Neural cell (in vitro differentiated cells): Measurements from ENCODE around the gene DENND1A. TPM values are rescaled to one million over a fixed set of nuclear protein-coding genes. Genes with fewer than 3 reads are reported as not detected.

Experiments
- H2AFZ ChIP-seq: fragments of 200-600, 300-800 bp; sonication (generic), shearing (Covaris generic); 2 replicates; pipeline ENCODE4 v1.6.0; 2014; ENCODE audit warnings: low read depth, mild to moderate bottlenecking, antibody characterized with exemption, low read length, moderate library complexity
- H3F3A ChIP-seq: fragments of 200-600 bp; shearing (Covaris generic); 2 replicates; pipeline ENCODE4 v1.6.1; 2016; ENCODE audit warnings: mild to moderate bottlenecking, moderate library complexity, mixed read lengths, antibody characterized with exemption, low read length; ENCODE audit not compliant: insufficient read depth, poor library complexity, severe bottlenecking
- H3K27ac ChIP-seq: fragments of 200-600, 300-800 bp; sonication (generic), shearing (Covaris generic); 2 replicates; pipeline ENCODE4 v1.5.1; 2014; ENCODE audit warnings: mild to moderate bottlenecking, low read length, moderate library complexity
- H3K27me3 ChIP-seq: fragments of 300-800, 200-600 bp; sonication (generic), shearing (Covaris generic); 2 replicates; pipeline ENCODE4 v1.6.0; 2014; ENCODE audit warnings: mild to moderate bottlenecking, low read depth, low read length, moderate library complexity; ENCODE audit not compliant: insufficient read depth
- H3K36me3 ChIP-seq: fragments of 300-800, 200-600 bp; sonication (generic), shearing (Covaris generic); 2 replicates; pipeline ENCODE4 v1.5.1; 2014; ENCODE audit warnings: mild to moderate bottlenecking, antibody characterized with exemption, low read length, moderate library complexity; ENCODE audit not compliant: insufficient read depth
- H3K4me2 ChIP-seq: fragments of 300-800, 200-600 bp; sonication (generic), shearing (Covaris generic); 2 replicates; pipeline ENCODE4 v1.6.0; 2014; ENCODE audit warnings: mild to moderate bottlenecking, low read length
- H3K4me3 ChIP-seq: fragments of 300-800, 200-600 bp; sonication (generic), shearing (Covaris generic); 2 replicates; pipeline ENCODE4 v1.5.1; 2014; ENCODE audit warnings: mild to moderate bottlenecking, low read length, moderate library complexity
- H3K79me2 ChIP-seq: fragments of 200-600 bp; shearing (Covaris generic); replicated peaks from 2 replicates; pipeline ENCODE4 v1.6.0; 2014; ENCODE audit warnings: mild to moderate bottlenecking, low read length, moderate library complexity; ENCODE audit not compliant: insufficient read depth
- H3K9ac ChIP-seq: fragments of 300-800, 200-600 bp; sonication (generic), shearing (Covaris generic); 2 replicates; pipeline ENCODE4 v1.6.1; 2016; ENCODE audit warnings: mild to moderate bottlenecking, low read length, mixed read lengths
- H3K9me2 ChIP-seq: fragments of 200-600 bp; shearing (Covaris generic); 2 replicates; pipeline ENCODE4 v1.6.1; 2016; ENCODE audit warnings: mild to moderate bottlenecking, low read length, mixed read lengths; ENCODE audit not compliant: insufficient read depth
- H3K9me3 ChIP-seq: fragments of 200-600, 300-800 bp; sonication (generic), shearing (Covaris generic); 2 replicates; pipeline ENCODE4 v1.6.1; 2016; ENCODE audit warnings: mild to moderate bottlenecking, mixed run types, low read length, moderate library complexity, mixed read lengths
- H4K20me1 ChIP-seq: fragments of 200-600 bp; shearing (Covaris generic); 2 replicates; pipeline ENCODE4 v1.6.1; 2016; ENCODE audit warnings: mild to moderate bottlenecking, mixed run types; ENCODE audit not compliant: insufficient read depth
- CTCF ChIP-seq: fragments of 450-650 bp; IDR thresholded peaks from 2 replicates; pipeline ENCODE4 v1.5.1; 2014; ENCODE audit warnings: antibody characterized with exemption, mild to moderate bottlenecking, moderate library complexity; ENCODE audit not compliant: poor library complexity, severe bottlenecking
- EP300 ChIP-seq: fragments of 450-650 bp; conservative IDR thresholded peaks from 2 replicates; pipeline ENCODE4 v1.6.1; 2014; ENCODE audit warnings: antibody characterized with exemption, mild to moderate bottlenecking, moderate library complexity; ENCODE audit not compliant: poor library complexity, severe bottlenecking
- EZH2 ChIP-seq: fragments of 200-600, 300-800 bp; shearing (Covaris generic), sonication (generic); IDR thresholded peaks from 2 replicates; pipeline ENCODE4 v1.6.1; 2014; ENCODE audit warnings: antibody characterized with exemption, low read length, borderline replicate concordance, mild to moderate bottlenecking; ENCODE audit not compliant: insufficient read depth, poor library complexity, severe bottlenecking
- MXI1 ChIP-seq: fragments of 450-650 bp; conservative IDR thresholded peaks from 2 replicates; pipeline ENCODE4 v1.6.1; 2014; ENCODE audit warnings: antibody characterized with exemption, mild to moderate bottlenecking; ENCODE audit not compliant: poor library complexity, severe bottlenecking
- POLR2AphosphoS5 ChIP-seq: IDR thresholded peaks from 2 replicates; pipeline ENCODE4 v1.6.1; 2012
- RAD21 ChIP-seq: fragments of 450-650 bp; conservative IDR thresholded peaks from 2 replicates; pipeline ENCODE4 v1.6.1; 2014; ENCODE audit warnings: antibody characterized with exemption, mild to moderate bottlenecking, moderate library complexity
- REST ChIP-seq: IDR thresholded peaks from 2 replicates; pipeline ENCODE4 v1.6.1; 2012; ENCODE audit warnings: borderline replicate concordance
- SMC3 ChIP-seq: fragments of 450-650 bp; conservative IDR thresholded peaks from 2 replicates; pipeline ENCODE4 v1.6.1; 2014; ENCODE audit warnings: antibody characterized with exemption, mild to moderate bottlenecking, moderate library complexity; ENCODE audit not compliant: poor library complexity
- TAF1 ChIP-seq: IDR thresholded peaks from 2 replicates; pipeline ENCODE4 v1.6.1; 2012; ENCODE audit warnings: low read depth
- polyA plus RNA-seq: library from polyadenylated mRNA; depleted of rRNA; stranded (reverse); fragments of >200 nt; gene quantifications from 2 replicates; pipeline ENCODE4 v1.2.3, GENCODE V29; 2014

The DENND1A gene
- polyA plus RNA-seq, 1 donor from 2014 or later = 2.3 TPM

GRCh38 chr9:123376218-123377071 is 553.5 kb downstream of the DENND1A start (continued):
- TF ChIP-seq CTCF = no peak

- Histone ChIP-seq H2AFZ (no peak overlapping the region), H3K9me3 (no peaks in the 10 kb centered on the region), H3F3A (no peaks in the 10 kb centered on the region), H4K20me1 (no peaks in the 10 kb centered on the region), H3K36me3 (no peaks in the 10 kb centered on the region), H3K9me2 (no peaks in the 10 kb centered on the region), H3K27me3 (no peaks in the 10 kb centered on the region), H3K79me2 (no peaks in the 10 kb centered on the region), H3K9ac (no peak overlapping the region), H3K4me2 (no peak overlapping the region), H3K27ac (no peak overlapping the region), H3K4me3 (no peak overlapping the region)
- TF ChIP-seq EP300 (no peak), SMC3 (no peak), CTCF (no peak), EZH2 (no peak), POLR2AphosphoS5 (no peak), TAF1 (no peak), RAD21 (no peak)
Observed at GRCh38 chr9:123375469-123376132, 554.3 kb downstream of the DENND1A start.

GRCh38 chr9:123373946-123374345 is 556.0 kb downstream of the DENND1A start:
- Histone ChIP-seq H3K27me3 (no peaks in the 10 kb centered on the region), H3K79me2 (no peaks in the 10 kb centered on the region), H3F3A (no peaks in the 10 kb centered on the region), H3K4me2 (no peak overlapping the region), H3K9me2 (no peaks in the 10 kb centered on the region), H4K20me1 (no peaks in the 10 kb centered on the region), H3K27ac (no peak overlapping the region), H3K36me3 (no peaks in the 10 kb centered on the region), H3K4me3 (no peak overlapping the region), H3K9me3 (no peaks in the 10 kb centered on the region), H2AFZ (no peak overlapping the region), H3K9ac (no peak overlapping the region)
- no peak for TF ChIP-seq POLR2AphosphoS5
- no peak for TF ChIP-seq EZH2
- no peak for TF ChIP-seq MXI1
- no peak for TF ChIP-seq SMC3
- TF ChIP-seq CTCF = no peak
- TF ChIP-seq EP300 = no peak
- no peak for TF ChIP-seq TAF1
- no peak for TF ChIP-seq REST
- no peak for TF ChIP-seq RAD21
